ENCODE measurements around the gene CHGA.

Gene CHGA

GRCh38 chr14:92978229-92979021 is 55.5 kb downstream of the CHGA start:
- no peak overlapping the region for H3K4me3 ChIP-seq (replicated peaks; ENCODE audit: low read depth, low read length)
- TF ChIP-seq CTCF (IDR thresholded peaks at IDR 0.05; ENCODE audit: low read length, missing control alignments) = no peak
- no peak for DNase-seq (ENCODE audit: low read depth)

DNA sequence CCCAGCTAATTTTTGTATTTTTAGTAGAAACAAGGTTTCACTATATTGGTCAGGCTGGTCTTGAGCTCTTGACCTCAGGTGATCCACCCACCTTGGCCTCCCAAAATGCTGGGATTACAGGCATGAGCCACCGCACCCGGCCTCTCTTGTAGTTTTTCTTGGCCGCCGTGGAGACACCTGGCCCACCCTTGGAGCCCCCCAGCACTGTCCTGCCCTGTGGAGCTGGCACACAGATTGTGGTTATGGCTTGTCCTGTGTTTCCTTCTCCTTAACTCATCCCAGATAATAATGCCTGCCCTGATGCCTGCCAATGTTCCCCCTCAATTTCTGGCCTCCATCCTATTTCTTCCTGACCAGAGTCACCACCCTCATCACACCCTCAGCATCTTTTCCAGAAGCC is 57.9 kb downstream of the CHGA start:
- TF ChIP-seq CTCF (IDR thresholded peaks at IDR 0.05; ENCODE audit: low read length, missing control alignments) = no peak
- no peak for DNase-seq (ENCODE audit: low read depth)
- no peak overlapping the region for H3K4me3 ChIP-seq (replicated peaks; ENCODE audit: low read depth, low read length)

DNA sequence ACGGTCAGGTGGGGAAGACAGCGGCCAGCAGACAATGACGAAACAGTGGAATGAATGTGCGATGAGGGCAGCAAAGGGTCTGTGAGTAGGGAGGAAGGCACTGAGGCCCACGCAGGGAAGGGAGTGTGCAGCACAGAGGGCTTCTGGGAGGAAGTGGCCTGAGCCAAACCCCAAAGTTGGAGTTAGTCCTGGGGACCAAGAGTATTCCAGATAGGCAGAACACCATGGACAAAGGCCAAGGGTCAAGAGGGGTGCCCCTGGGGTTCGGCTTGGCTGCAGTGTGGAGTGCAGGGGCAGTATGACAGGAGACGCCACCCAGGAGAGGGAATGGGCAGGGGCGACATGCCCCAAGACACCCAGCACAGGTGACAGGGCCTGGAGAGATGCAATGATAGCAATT is 58.8 kb downstream of the CHGA start:
- no peak overlapping the region for H3K4me3 ChIP-seq (replicated peaks; ENCODE audit: low read depth, low read length)
- TF ChIP-seq CTCF (IDR thresholded peaks at IDR 0.05; ENCODE audit: low read length, missing control alignments) = no peak
- no peak for DNase-seq (ENCODE audit: low read depth)

DNA sequence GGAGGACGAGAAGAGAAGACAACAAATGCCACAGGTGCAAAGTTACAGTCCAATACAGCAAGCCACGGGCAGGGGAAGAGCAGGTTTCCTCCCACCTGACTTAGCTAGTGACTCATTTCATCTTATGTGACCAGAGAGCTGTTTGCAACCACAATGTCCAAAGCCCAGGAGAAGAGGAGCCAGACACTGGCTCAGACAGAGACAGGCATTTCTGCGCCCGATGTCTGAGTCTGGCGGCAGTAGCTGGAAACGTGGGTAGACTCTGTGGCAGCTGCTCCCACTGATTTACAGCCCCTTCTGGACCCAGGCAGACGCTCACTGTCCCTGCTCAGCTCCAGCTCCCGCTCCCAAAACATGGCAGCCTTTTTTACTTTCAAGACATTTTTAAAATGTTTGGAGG is 60.0 kb downstream of the CHGA start:
- TF ChIP-seq CTCF (IDR thresholded peaks at IDR 0.05; ENCODE audit: low read length, missing control alignments) = no peak
- DNase-seq (ENCODE audit: low read depth) = no peak

GRCh38 chr14:92984082-92984788 is 61.3 kb downstream of the CHGA start:
- no peak for DNase-seq (ENCODE audit: low read depth)
- no peak overlapping the region for H3K4me3 ChIP-seq (replicated peaks; ENCODE audit: low read depth, low read length)
- no peak for TF ChIP-seq CTCF (IDR thresholded peaks at IDR 0.05; ENCODE audit: low read length, missing control alignments)

More for the DNA sequence above, 60.0 kb downstream of the CHGA start:
- no peak overlapping the region for H3K4me3 ChIP-seq (replicated peaks; ENCODE audit: low read depth, low read length)

All from fibroblast of pulmonary artery (primary cell).